Activated CD4-positive, alpha-beta T cell treated with anti-CD3 and anti-CD28 coated beads, Interleukin-2, amount 10 ng/mL, durations not matched to agents 24 days and 14 days (primary cell): ENCODE results near the gene TOP2A. TPM values are rescaled to one million over a fixed set of nuclear protein-coding genes. Genes with fewer than 3 reads are reported as not detected.
A peak's percentile ranks its signal among the peaks of the same experiment; 100 is the strongest.

ENCODE experiments used
- DNase-seq: peaks from one replicate; pipeline ENCODE4 v3.0.0; 2022
- H3K27ac Mint-ChIP-seq: one replicate; pipeline ENCODE4 v1.8.0; 2022; ENCODE audit warnings: mild to moderate bottlenecking, mixed read lengths
- H3K27me3 Mint-ChIP-seq: one replicate; pipeline ENCODE4 v1.8.0; 2022; ENCODE audit warnings: mixed read lengths
- H3K36me3 Mint-ChIP-seq: one replicate; pipeline ENCODE4 v1.8.0; 2022; ENCODE audit warnings: low read depth, mild to moderate bottlenecking, mixed read lengths
- H3K4me1 Mint-ChIP-seq: one replicate; pipeline ENCODE4 v1.8.0; 2021; ENCODE audit warnings: mixed read lengths
- H3K4me3 Mint-ChIP-seq: one replicate; pipeline ENCODE4 v1.8.0; 2022; ENCODE audit warnings: mild to moderate bottlenecking, moderate library complexity, mixed read lengths
- H3K9me3 Mint-ChIP-seq: one replicate; pipeline ENCODE4 v1.8.0; 2021; ENCODE audit warnings: mixed read lengths
- intact Hi-C: fragments of 100-400 bp; cut with micrococcal nuclease; formaldehyde crosslinking; loops from one replicate; pipeline ENCODE4 v1.15.1; 2023
- total RNA-seq: library from RNA; stranded (reverse); gene quantifications from 2 replicates; pipeline ENCODE4 v1.2.3, GENCODE V29; 2022

The TOP2A gene
- total RNA-seq, 1 donor from 2014 or later: 189 TPM

GRCh38 chr17:40360091-40360490 lies 57.6 kb downstream of the TOP2A start:
- DNase-seq: no peak
- Mint-ChIP-seq H3K27ac (no peak overlapping the region), H3K4me1 (peaks cover 21% of the 10 kb centered on the region), H3K27me3 (no peaks in the 10 kb centered on the region), H3K4me3 (no peak overlapping the region), H3K9me3 (no peaks in the 10 kb centered on the region), H3K36me3 (peaks cover 9% of the 10 kb centered on the region)
- intact Hi-C loops: loop anchor here (5.0 kb wide), 1 partner anchor 42 kb away; no protein-coding TSS in a partner anchor

- H3K36me3 Mint-ChIP-seq: peaks cover 16% of the 10 kb centered on the region
- no peaks in the 10 kb centered on the region for H3K9me3 Mint-ChIP-seq
- peaks cover 23% of the 10 kb centered on the region for H3K4me1 Mint-ChIP-seq
- no peaks in the 10 kb centered on the region for H3K27me3 Mint-ChIP-seq
- intact Hi-C loops: loop anchor here (1.0 kb wide), 4 partner anchors 57 to 202 kb away; no protein-coding TSS in a partner anchor
- peak overlapping the region; percentile 34 for H3K4me3 Mint-ChIP-seq
- peak overlapping the region; percentile 34 for H3K27ac Mint-ChIP-seq
- peak; percentile 97 for DNase-seq
Measured at GRCh38 chr17:40358323-40359038, 59.2 kb downstream of the TOP2A start.

GRCh38 chr17:40356990-40357881 lies 60.5 kb downstream of the TOP2A start:
- intact Hi-C loops: no loop called here
- Mint-ChIP-seq H3K9me3 (no peaks in the 10 kb centered on the region), H3K27me3 (no peaks in the 10 kb centered on the region), H3K27ac (no peak overlapping the region), H3K4me1 (peaks cover 21% of the 10 kb centered on the region), H3K36me3 (peaks cover 17% of the 10 kb centered on the region), H3K4me3 (no peak overlapping the region)
- DNase-seq: no peak

GRCh38 chr17:40355804-40356758 lies 61.6 kb downstream of the TOP2A start:
- H3K36me3 Mint-ChIP-seq: peaks cover 22% of the 10 kb centered on the region
- no peaks in the 10 kb centered on the region for H3K27me3 Mint-ChIP-seq
- H3K4me3 Mint-ChIP-seq: no peak overlapping the region
- no peaks in the 10 kb centered on the region for H3K9me3 Mint-ChIP-seq
- no peak overlapping the region for H3K27ac Mint-ChIP-seq
- peaks cover 17% of the 10 kb centered on the region for H3K4me1 Mint-ChIP-seq
- intact Hi-C loops: loop anchor here (1.0 to 2.0 kb wide), 2 partner anchors 53 to 155 kb away; no protein-coding TSS in a partner anchor
- DNase-seq: no peak

GRCh38 chr17:40355123-40355803 lies 62.4 kb downstream of the TOP2A start:
- Mint-ChIP-seq H3K9me3 (no peaks in the 10 kb centered on the region), H3K4me1 (peaks cover 17% of the 10 kb centered on the region), H3K4me3 (no peak overlapping the region), H3K36me3 (peaks cover 23% of the 10 kb centered on the region), H3K27ac (no peak overlapping the region), H3K27me3 (no peaks in the 10 kb centered on the region)
- intact Hi-C loops: loop anchor here (1.0 to 2.0 kb wide), 2 partner anchors 52 to 154 kb away; no protein-coding TSS in a partner anchor
- DNase-seq: peak; percentile 94

- Mint-ChIP-seq H3K36me3 (peaks cover 28% of the 10 kb centered on the region), H3K9me3 (no peaks in the 10 kb centered on the region), H3K27me3 (no peaks in the 10 kb centered on the region), H3K27ac (no peak overlapping the region), H3K4me1 (peaks cover 19% of the 10 kb centered on the region), H3K4me3 (no peak overlapping the region)
- DNase-seq: no peak
- intact Hi-C loops: loop anchor here (1.0 to 2.0 kb wide), 2 partner anchors 51 to 154 kb away; no protein-coding TSS in a partner anchor
Measured at GRCh38 chr17:40354221-40355122, 63.2 kb downstream of the TOP2A start.

- Mint-ChIP-seq H3K4me3 (no peak overlapping the region), H3K4me1 (peaks cover 15% of the 10 kb centered on the region), H3K27me3 (no peaks in the 10 kb centered on the region), H3K9me3 (no peaks in the 10 kb centered on the region), H3K27ac (no peak overlapping the region), H3K36me3 (peaks cover 32% of the 10 kb centered on the region)
- DNase-seq: no peak
- intact Hi-C loops: no loop called here
Measured at GRCh38 chr17:40352779-40353394, 64.8 kb downstream of the TOP2A start.

- Mint-ChIP-seq H3K4me3 (no peak overlapping the region), H3K27me3 (no peaks in the 10 kb centered on the region), H3K4me1 (peaks cover 17% of the 10 kb centered on the region), H3K36me3 (peaks cover 30% of the 10 kb centered on the region), H3K9me3 (no peaks in the 10 kb centered on the region), H3K27ac (no peak overlapping the region)
- intact Hi-C loops: no loop called here
- no peak for DNase-seq
Measured at GRCh38 chr17:40352237-40352778, 65.4 kb downstream of the TOP2A start.

GRCh38 chr17:40351359-40352236 lies 66.1 kb downstream of the TOP2A start:
- H3K9me3 Mint-ChIP-seq: no peaks in the 10 kb centered on the region
- H3K4me1 Mint-ChIP-seq: peaks cover 19% of the 10 kb centered on the region

GRCh38 chr17:40350689-40351358 lies 66.9 kb downstream of the TOP2A start:
- H3K27me3 Mint-ChIP-seq: no peaks in the 10 kb centered on the region
- no peak overlapping the region for H3K4me3 Mint-ChIP-seq
- peaks cover 23% of the 10 kb centered on the region for H3K4me1 Mint-ChIP-seq
- H3K36me3 Mint-ChIP-seq: peaks cover 30% of the 10 kb centered on the region
- intact Hi-C loops: no loop called here
- H3K27ac Mint-ChIP-seq: no peak overlapping the region
- H3K9me3 Mint-ChIP-seq: no peaks in the 10 kb centered on the region
- no peak for DNase-seq

More at GRCh38 chr17:40351359-40352236, 66.1 kb downstream of the TOP2A start:
- H3K27me3 Mint-ChIP-seq: no peaks in the 10 kb centered on the region
- intact Hi-C loops: no loop called here
- H3K36me3 Mint-ChIP-seq: peaks cover 30% of the 10 kb centered on the region
- DNase-seq: no peak
- no peak overlapping the region for H3K27ac Mint-ChIP-seq
- no peak overlapping the region for H3K4me3 Mint-ChIP-seq
